Esophagus muscularis mucosa (tissue), 4 donors: ENCODE results near the gene ZDHHC8. TPM values are rescaled to one million over a fixed set of nuclear protein-coding genes. Genes with fewer than 3 reads are reported as not detected.

Source experiments
- DNase-seq: peaks from one replicate; pipeline ENCODE4 v3.0.0-alpha.2; 2017; ENCODE audit errors: extremely low spot score
- H3K27ac ChIP-seq, 4 donors: fragments of 200-600 bp; sonication (generic); replicated peaks in 1 of 4; 1 replicate in 3 of 4; 2 replicates in 1 of 4; pipeline ENCODE4 v1.5.1; 2016 to 2019; ENCODE audit warnings: mild to moderate bottlenecking in 1 of 4
- H3K27me3 ChIP-seq, 4 donors: fragments of 200-600 bp; sonication (generic); one replicate each; pipeline versions ENCODE4 v1.5.1 to v1.6.0; 2016 to 2019
- H3K36me3 ChIP-seq, 4 donors: fragments of 200-600 bp; sonication (generic); one replicate each; pipeline ENCODE4 v1.5.1; 2016 to 2019
- H3K4me1 ChIP-seq, 4 donors: fragments of 200-600 bp; sonication (generic); one replicate each; pipeline ENCODE4 v1.5.1; 2016 to 2019
- H3K4me3 ChIP-seq, 4 donors: fragments of 200-600 bp; sonication (generic); 1 replicate in 2 of 4; 2 replicates in 2 of 4; pipeline ENCODE4 v1.5.1; 2016 to 2019; ENCODE audit warnings: mild to moderate bottlenecking in 4 of 4, moderate library complexity in 1 of 4
- H3K9me3 ChIP-seq, 4 donors: fragments of 200-600 bp; sonication (generic); 1 replicate in 3 of 4; 2 replicates in 1 of 4; pipeline ENCODE4 v1.5.1; 2016 to 2019
- EP300 ChIP-seq: sonication (generic); formaldehyde crosslinking; IDR thresholded peaks from one replicate; pipeline ENCODE4 v1.6.1; 2017; ENCODE audit warnings: antibody characterized with exemption
- POLR2A ChIP-seq: fragments of 450-650 bp; IDR thresholded peaks from one replicate; pipeline ENCODE4 v1.6.1; 2017; ENCODE audit warnings: antibody characterized with exemption, moderate library complexity, mild to moderate bottlenecking, low read depth
- POLR2AphosphoS5 ChIP-seq, 2 donors: sonication (generic); formaldehyde crosslinking; IDR thresholded peaks; one replicate each; pipeline ENCODE4 v1.6.1; 2017; ENCODE audit warnings: antibody characterized with exemption in 2 of 2
- WGBS: methylation state at CpG from one replicate; pipeline ENCODE4 v1.1.5; 2018; 5-methylcytosine and 5-hydroxymethylcytosine counted together
- intact Hi-C: fragments of 100-400 bp; cut with DNase I; formaldehyde crosslinking; loops from one replicate; pipeline ENCODE4 v1.15.1; 2023
- total RNA-seq, 4 donors: library from RNA; depleted of rRNA; stranded (reverse); fragments of >200 nt; gene quantifications; one replicate each; pipeline versions ENCODE4 v1.1.0 to v1.2.1, GENCODE V29; 2016
- TF ChIP-seq, protein P1 (sequence below), 3 experiments: fragments of 200-600 bp in 2 of 3; fragments of 450-650 bp in 1 of 3; sonication (generic) in 2 of 3; IDR thresholded peaks; one replicate each; pipeline ENCODE4 v1.5.1; 2017 to 2019; ENCODE audit warnings: antibody characterized with exemption in 3 of 3, mild to moderate bottlenecking in 2 of 3, moderate library complexity in 1 of 3

Gene ZDHHC8
- total RNA-seq, 4 donors from 2014 or later: 11.8 to 33.2 (median 23.8) TPM

DNA sequence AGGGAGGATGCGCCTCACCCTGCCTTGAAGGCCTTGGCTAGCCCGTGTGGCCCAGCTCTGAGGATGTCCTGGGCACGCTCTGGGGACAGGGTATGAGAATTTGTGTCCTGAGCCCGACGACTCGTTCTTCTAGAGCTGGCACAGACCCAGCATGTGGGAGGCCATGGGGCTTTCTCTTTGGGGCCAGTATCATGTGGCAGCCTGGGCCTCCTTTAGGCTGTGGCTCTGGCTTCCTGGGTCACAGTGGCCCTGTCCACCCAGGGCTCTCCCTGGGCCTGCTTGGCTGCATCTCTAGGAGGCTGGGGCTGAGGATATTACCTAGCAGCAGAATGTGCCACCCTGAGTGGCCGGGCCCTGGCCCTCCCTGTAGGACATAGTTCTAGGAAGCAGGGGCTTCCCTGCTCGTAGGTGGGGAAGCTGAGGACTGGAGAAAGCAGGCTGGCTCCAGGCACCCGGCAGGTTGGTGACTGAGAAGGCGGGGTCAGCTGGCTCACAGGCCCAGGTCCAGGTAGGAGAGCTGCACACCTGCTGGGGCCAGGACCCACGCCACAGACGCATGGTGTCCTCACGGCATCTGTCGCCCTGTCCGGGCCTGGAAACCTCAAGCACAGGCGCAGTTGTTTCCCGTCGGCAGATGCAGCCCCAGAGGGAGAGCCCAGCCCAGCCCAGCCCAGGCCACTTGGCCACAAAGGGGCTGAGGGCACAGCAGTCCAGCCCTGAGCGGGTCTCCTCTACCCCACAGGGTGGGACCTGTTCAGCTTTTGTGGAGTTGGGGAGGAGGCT, 12.5 kb downstream of the ZDHHC8 start:
- Histone ChIP-seq H3K27ac (no peak overlapping the region), H3K9me3 (no peaks in the 10 kb centered on the region), H3K4me3 (no peak overlapping the region), H3K27me3 (no peaks in the 10 kb centered on the region), H3K36me3 (peaks cover 0 to 73% (median 56%) of the 10 kb centered on the region in 4 donors), H3K4me1 (no peaks in the 10 kb centered on the region)
- WGBS: 83% methylated on average over 8 of the region's 19 CpGs
- no peak for DNase-seq
- TF ChIP-seq POLR2A: no peak
- TF ChIP-seq EP300: no peak
- no peak for TF ChIP-seq POLR2AphosphoS5 (IDR thresholded peaks at IDR 0.05)
- TF ChIP-seq, protein P1, sequence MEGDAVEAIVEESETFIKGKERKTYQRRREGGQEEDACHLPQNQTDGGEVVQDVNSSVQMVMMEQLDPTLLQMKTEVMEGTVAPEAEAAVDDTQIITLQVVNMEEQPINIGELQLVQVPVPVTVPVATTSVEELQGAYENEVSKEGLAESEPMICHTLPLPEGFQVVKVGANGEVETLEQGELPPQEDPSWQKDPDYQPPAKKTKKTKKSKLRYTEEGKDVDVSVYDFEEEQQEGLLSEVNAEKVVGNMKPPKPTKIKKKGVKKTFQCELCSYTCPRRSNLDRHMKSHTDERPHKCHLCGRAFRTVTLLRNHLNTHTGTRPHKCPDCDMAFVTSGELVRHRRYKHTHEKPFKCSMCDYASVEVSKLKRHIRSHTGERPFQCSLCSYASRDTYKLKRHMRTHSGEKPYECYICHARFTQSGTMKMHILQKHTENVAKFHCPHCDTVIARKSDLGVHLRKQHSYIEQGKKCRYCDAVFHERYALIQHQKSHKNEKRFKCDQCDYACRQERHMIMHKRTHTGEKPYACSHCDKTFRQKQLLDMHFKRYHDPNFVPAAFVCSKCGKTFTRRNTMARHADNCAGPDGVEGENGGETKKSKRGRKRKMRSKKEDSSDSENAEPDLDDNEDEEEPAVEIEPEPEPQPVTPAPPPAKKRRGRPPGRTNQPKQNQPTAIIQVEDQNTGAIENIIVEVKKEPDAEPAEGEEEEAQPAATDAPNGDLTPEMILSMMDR (IDR thresholded peaks at IDR 0.05): no peak
- intact Hi-C loops: no loop called here

DNA sequence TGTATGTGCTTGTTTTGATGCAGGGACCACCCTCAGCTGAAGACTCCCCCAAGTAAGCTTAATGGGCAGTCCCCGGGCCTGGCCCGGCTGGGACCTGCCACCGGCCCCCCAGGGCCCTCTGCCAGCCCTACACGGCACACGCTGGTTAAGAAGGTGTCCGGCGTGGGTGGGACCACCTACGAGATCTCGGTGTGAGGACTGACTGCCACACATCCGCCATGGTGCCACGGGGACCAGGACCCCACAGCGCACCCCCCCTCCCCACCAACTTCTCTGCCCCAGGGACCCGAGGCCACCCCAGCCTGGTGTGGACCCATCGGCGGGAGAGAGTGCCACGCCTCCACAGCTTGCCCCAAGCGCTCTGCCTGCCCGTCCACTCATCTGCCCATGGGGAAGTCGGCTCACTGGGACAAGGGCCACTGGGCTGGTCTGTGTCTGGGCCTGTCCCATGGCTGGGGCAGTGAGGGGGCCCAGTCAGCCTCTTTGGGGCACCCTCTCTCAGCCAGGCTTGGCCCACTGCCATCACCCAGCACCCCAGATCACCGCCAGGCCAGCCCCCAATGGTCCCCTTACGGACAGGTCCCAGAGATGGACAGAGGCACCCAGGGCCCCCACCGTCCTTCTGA, 13.7 kb downstream of the ZDHHC8 start:
- no peak overlapping the region for H3K4me3 ChIP-seq
- no peak for DNase-seq
- H3K4me1 ChIP-seq: no peaks in the 10 kb centered on the region
- H3K36me3 ChIP-seq: peaks cover 0 to 61% (median 44%) of the 10 kb centered on the region in 4 donors
- TF ChIP-seq POLR2A (no peak), POLR2AphosphoS5 (IDR thresholded peaks at IDR 0.05) (no peak), EP300 (no peak)
- TF ChIP-seq, protein P1 (IDR thresholded peaks at IDR 0.05): no peak
- WGBS: 97% methylated on average over 13 of the region's 22 CpGs
- H3K27me3 ChIP-seq: no peaks in the 10 kb centered on the region
- no peaks in the 10 kb centered on the region for H3K9me3 ChIP-seq
- H3K27ac ChIP-seq: no peak overlapping the region
- intact Hi-C loops: no loop called here

DNA sequence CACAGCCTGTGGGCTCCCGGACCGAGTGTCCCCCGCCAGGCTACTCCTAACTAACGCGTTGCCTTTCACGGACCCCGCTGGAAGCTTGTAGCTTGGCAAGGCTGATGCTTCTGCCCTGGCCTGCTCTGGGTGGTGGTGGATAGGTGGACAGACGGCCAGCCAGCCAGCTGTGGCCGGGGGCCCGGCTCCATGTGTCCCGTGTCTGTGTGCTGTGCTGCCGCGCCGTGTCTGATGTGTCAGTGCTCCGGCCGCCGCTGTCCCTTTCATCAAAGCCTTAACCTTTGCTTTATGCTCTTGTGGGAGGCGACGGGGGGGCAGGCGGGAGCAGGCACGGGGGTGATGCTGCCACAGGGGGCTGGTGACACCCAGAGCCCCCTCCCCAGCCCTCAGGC, 14.2 kb downstream of the ZDHHC8 start:
- TF ChIP-seq, protein P1 (IDR thresholded peaks at IDR 0.05): no peak
- TF ChIP-seq POLR2A (no peak), POLR2AphosphoS5 (IDR thresholded peaks at IDR 0.05) (no peak), EP300 (no peak)
- Histone ChIP-seq H3K4me3 (no peak overlapping the region), H3K4me1 (no peaks in the 10 kb centered on the region), H3K27me3 (no peaks in the 10 kb centered on the region), H3K9me3 (no peaks in the 10 kb centered on the region), H3K27ac (no peak overlapping the region), H3K36me3 (peaks cover 0 to 56% (median 39%) of the 10 kb centered on the region in 4 donors)
- intact Hi-C loops: no loop called here
- WGBS: 91% methylated on average over 18 of the region's 21 CpGs
- no peak for DNase-seq

DNA sequence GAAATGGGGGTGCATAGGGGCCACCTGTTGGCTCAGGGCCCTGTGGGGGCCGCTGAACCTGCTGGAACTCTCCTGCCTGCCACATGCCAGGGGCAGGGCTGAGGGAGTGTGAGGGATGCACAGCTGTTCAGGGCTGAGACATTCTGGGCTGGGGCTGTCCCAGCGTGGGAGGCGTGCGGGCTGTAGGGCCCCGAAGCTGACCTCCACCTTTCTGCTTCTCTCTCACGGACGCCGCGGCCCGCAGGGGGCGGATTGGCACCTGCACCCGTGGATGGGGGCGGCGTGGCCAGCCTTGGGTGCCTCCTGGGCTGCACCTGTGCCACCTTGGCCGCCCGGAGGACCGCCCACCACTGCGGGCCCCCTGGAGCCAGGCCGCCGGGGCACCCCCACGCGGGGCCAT, 15.2 kb downstream of the ZDHHC8 start:
- H3K36me3 ChIP-seq: peaks cover 0 to 46% (median 31%) of the 10 kb centered on the region in 4 donors

More for the DNA sequence above, 15.2 kb downstream of the ZDHHC8 start:
- no peak for DNase-seq
- H3K4me1 ChIP-seq: no peaks in the 10 kb centered on the region
- no peaks in the 10 kb centered on the region for H3K27me3 ChIP-seq
- no peak overlapping the region for H3K4me3 ChIP-seq
- TF ChIP-seq EP300: no peak
- TF ChIP-seq POLR2AphosphoS5 (IDR thresholded peaks at IDR 0.05): no peak
- TF ChIP-seq, protein P1 (IDR thresholded peaks at IDR 0.05): no peak
- no peak for TF ChIP-seq POLR2A
- no peaks in the 10 kb centered on the region for H3K9me3 ChIP-seq
- no peak overlapping the region for H3K27ac ChIP-seq
- 77% methylated on average over 13 of the region's 22 CpGs for WGBS
- intact Hi-C loops: no loop called here
